ENCODE measurements around the gene PRSS50. TPM values are rescaled to one million over a fixed set of nuclear protein-coding genes. Genes with fewer than 3 reads are reported as not detected.

Gene PRSS50
- total RNA-seq, 1 donor, result not detected

GRCh38 chr3:46716461-46717441 is 918 bp downstream of the PRSS50 start:
- no peak overlapping the region for H3K4me3 ChIP-seq (ENCODE audit: low read depth, low read length)
- no peak for TF ChIP-seq CTCF (IDR thresholded peaks at IDR 0.05; ENCODE audit: insufficient read depth, low read length)
- DNase-seq (ENCODE audit: low read depth), result no peak

DNA sequence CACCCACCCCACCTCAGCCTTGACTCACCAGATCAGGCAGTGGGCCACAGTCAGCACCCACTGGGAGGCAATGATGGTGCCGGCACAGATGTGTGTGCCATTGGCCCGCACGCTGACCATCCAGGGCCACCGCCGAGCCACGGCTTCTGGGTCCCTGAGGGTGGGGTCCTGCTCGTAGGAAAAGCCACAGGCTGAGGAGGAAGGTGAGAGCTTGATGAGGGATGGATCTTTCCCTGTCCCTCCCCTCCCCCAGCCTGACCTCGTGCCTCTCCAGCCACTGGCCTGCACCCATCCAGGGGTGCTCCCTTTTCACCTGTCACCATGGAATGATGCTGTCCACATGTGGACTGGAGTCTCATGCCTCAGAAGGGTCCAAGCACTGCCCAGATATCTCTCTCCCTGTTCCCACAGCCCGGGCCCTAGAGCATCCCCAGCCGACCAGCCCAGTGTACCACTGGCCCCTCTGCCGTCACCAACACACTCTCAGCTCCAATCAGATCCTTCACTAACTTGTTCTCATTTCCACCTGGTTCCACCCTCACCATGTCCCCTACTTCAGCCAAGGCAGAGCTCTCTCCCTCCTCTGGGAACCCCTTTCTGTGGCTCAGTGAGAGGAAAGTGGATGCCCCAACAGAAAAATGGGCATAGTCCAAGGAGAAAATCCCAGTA is 2.0 kb downstream of the PRSS50 start:
- no peak for DNase-seq (ENCODE audit: low read depth)
- no peak for TF ChIP-seq CTCF (IDR thresholded peaks at IDR 0.05; ENCODE audit: insufficient read depth, low read length)
- H3K4me3 ChIP-seq (ENCODE audit: low read depth, low read length), result no peak overlapping the region

DNA sequence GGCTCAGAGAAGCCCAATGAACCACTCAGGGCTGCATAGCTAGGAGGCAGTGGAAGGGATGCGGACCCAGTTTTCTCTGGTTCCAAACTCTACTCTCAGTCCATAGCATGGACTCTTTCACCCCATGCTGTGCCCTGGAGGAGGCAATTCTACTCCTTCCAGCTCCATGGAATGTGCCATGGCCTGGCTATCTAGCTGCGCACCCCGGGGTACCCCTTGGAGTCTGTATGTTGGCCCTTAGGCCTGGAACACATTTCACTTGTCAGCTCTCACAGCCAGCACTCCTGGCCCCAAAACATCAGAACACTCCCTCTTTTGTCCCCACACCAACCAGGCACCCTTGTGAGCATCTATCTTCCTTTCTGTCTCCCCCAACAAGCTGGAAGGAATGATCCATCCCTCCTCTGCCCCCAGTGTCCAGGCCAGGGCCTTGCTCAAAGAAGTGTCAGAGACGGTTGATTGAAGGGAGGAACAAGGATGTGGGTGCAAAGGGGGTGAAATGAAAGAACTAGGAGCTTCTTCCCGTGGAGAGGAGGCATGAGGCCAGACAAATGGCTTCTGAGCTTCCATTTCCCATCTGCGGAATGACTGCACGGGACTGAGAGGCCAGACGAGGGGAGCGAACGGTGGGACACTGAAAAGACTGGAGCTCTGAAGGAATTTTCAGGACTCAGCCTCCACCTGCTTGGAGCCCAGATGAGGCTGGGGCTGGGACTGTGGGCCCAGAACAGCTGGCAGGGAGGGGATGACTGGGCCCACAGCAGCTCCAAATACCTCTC is 2.8 kb downstream of the PRSS50 start:
- H3K4me3 ChIP-seq (ENCODE audit: low read depth, low read length), result no peak overlapping the region
- no peak for DNase-seq (ENCODE audit: low read depth)
- no peak for TF ChIP-seq CTCF (IDR thresholded peaks at IDR 0.05; ENCODE audit: insufficient read depth, low read length)

GRCh38 chr3:46713898-46714552 is 3.6 kb downstream of the PRSS50 start:
- H3K4me3 ChIP-seq (ENCODE audit: low read depth, low read length), result no peak overlapping the region
- no peak for DNase-seq (ENCODE audit: low read depth)
- no peak for TF ChIP-seq CTCF (IDR thresholded peaks at IDR 0.05; ENCODE audit: insufficient read depth, low read length)

DNA sequence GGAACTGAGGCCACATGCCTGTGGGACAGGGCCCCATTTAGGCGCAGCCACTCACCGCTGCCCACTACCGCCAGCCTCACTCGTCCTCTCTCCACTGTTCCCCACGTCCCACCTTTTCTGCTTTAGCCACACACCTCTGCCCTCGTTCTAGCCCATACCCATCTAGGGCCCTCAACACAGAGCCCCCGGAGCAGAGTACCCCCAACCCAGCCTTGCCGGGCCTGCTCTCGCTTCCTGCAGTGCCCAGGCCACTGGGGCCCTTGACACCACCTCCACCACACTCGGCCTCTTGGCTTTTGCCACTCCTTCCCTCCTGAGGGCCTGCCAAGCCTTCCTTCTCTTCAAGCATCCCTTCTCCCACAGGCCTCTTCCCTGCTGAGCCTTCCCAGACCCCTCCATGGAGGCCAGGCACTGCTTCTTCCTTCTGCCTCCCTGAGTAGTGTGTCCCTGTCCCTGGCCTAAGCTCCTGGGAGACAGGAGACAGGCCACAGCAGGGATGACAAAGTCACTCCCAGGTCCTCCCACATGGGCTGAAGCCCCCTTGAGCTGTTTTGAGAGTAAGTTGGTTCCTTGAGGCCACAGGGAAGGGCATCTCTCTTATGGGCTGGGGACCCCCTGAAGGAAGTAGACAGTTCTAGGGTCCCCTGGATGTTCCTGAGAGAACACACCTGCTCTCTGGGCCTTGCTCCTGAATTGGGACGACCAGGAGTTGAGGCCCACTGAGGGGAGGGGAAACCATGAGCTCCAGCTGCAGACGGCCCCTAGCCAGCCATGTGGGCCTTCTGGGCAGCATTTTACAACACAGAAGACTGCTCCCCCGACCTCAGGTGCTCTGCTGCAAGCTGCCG is 4.4 kb downstream of the PRSS50 start:
- H3K4me3 ChIP-seq (ENCODE audit: low read depth, low read length), result no peak overlapping the region
- no peak for TF ChIP-seq CTCF (IDR thresholded peaks at IDR 0.05; ENCODE audit: insufficient read depth, low read length)
- DNase-seq (ENCODE audit: low read depth), result no peak

Measured in fibroblast of the aortic adventitia (primary cell).